T47D (cell line): ENCODE data around the gene APOBEC3H.

Experiments used
- DNase-seq, 2 experiments: peaks; one replicate each; pipeline versions ENCODE4 v3.0.0 to v3.0.0-alpha.2; 2011 to 2012; ENCODE audit warnings: low read depth in 1 of 2, low spot score in 1 of 2
- JUND ChIP-seq: IDR thresholded peaks from 2 replicates; pipeline ENCODE4 v1.6.1; 2012; ENCODE audit warnings: low read depth
- in situ Hi-C: cut with HindIII; loops from 2 replicates; pipeline ENCODE4 v1.10.0; 2016; ENCODE audit warnings: low sequenced_read_pairs, low pct_unique_long_range_greater_than_20kb

APOBEC3H gene

GRCh38 chr22:39114112-39114511 is 17.1 kb downstream of the APOBEC3H start:
- TF ChIP-seq JUND, result no peak
- no peak for DNase-seq
- in situ Hi-C loops, result no loop called here

DNA sequence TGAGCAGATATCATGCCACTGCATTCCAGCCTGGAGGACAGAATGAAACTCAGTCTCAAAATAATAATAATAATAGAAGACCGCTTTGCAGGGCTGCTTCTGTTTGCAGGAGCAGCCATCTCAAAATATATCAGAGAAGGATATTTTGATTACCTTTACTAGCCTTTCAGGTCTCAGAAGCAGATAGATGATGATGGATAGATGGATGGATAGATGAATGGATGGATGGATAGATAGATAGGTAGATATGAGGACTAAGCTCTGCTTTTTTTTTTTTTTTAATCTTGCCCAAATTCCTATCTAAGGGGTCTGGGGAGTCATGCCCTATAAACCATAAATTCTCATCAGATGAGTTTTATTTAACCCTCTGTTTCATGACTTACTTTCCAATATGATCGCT is 18.5 kb downstream of the APOBEC3H start:
- in situ Hi-C loops, result no loop called here
- no peak for TF ChIP-seq JUND
- no peak for DNase-seq

DNA sequence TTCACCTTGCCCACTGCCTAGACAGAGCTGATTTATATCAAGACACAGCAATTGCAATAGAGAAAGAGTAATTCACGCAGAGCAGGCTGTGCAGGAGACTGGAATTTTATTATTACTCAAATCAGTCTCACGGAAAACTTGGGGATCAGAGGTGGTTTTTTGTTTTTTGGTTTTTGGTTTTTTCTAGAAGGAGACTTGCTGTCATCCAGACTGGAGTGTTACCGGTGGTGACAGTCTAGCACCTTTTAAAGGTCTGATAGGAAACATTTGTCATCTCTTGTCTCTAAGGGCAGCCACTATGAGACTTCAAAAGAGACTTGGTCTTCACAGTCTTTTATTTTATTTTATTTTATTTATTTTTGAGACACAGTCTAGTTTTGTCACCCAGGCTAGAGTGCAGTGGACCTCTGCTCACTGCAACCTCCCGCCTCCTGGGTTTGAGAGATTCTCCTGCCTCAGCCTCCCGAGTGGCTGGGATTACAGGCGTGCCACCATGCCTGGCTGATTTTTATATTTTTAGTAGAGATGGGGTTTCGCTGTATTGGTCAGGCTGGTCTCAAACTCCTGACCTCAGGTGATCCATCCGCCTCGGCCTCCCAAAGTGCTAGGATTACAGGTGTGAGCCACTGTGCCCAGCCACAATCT is 19.1 kb downstream of the APOBEC3H start:
- no peak for DNase-seq
- no peak for TF ChIP-seq JUND
- in situ Hi-C loops, result no loop called here

GRCh38 chr22:39117585-39118191 is 20.6 kb downstream of the APOBEC3H start:
- DNase-seq, result peak; percentile 33 to 64
- in situ Hi-C loops, result no loop called here
- no peak for TF ChIP-seq JUND

DNA sequence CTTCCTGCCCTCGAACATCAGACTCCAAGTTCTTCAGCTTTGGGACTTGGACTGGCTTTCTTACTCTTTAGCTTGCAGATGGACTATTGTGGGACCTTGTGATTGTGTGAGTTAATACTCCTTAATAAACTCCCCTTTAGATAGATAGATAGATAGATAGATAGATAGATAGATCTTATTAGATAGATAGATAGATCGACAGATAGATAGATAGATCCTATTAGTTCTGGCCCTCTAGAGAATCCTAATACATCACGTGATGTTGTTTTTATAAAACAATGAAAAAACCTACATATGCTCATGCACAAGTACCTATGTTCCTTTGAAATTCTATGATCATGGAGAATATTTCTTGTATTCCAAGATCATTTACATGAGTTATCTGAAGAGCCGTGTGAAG is 23.9 kb downstream of the APOBEC3H start:
- no peak for DNase-seq
- TF ChIP-seq JUND, result no peak
- in situ Hi-C loops, result no loop called here

- DNase-seq, result no peak
- in situ Hi-C loops, result no loop called here
- no peak for TF ChIP-seq JUND
Measured at GRCh38 chr22:39122772-39123470, 25.9 kb downstream of the APOBEC3H start.

DNA sequence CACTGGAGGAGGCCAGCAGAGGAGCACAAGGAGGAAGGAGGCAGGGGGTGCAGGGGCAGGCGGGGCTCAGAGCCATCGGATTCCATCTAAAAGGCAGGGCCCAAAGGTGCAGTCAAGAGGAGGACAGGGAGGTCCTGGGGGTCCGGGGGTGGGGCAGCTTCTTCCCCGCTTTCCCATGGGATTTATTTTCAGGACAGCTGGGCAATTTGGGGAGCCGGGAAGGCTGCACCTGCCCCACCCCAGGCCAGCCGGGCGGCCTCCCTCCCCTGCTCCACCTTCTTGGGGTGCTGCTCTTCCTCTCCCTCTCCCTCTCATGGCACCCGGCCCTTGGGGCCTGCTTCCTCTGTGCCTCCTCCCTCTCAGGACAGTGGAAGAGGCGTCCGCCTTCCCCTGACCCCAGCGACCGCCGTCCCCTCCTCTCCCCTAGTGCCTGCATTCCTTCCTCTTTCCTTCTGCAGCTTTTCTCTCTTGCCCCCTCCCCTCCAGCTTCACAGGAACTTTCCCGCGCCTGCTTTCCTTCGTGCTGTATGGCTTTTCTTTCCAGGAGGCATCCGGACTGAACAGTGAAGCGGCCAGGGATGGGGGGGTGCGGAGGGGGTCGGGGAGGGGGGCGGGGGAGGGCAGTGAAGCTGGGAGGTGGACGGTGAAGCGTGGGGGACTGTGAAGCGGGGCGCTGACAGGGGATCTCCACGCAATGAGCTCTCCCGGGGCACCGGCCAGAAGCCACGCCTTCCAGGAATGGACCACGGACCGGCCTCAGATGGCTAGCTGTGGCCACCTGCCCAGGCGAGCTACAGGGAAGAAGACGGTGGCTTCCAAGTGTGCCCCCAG is 26.9 kb downstream of the APOBEC3H start:
- no peak for TF ChIP-seq JUND
- in situ Hi-C loops, result no loop called here
- DNase-seq, result no peak

GRCh38 chr22:39125622-39126021 is 28.6 kb downstream of the APOBEC3H start:
- in situ Hi-C loops, result no loop called here
- no peak for DNase-seq

GRCh38 chr22:39128508-39128907 is 31.5 kb downstream of the APOBEC3H start:
- DNase-seq, result no peak
- no peak for TF ChIP-seq JUND
- in situ Hi-C loops, result no loop called here

More at GRCh38 chr22:39125622-39126021, 28.6 kb downstream of the APOBEC3H start:
- TF ChIP-seq JUND, result no peak

GRCh38 chr22:39129081-39129480 is 32.0 kb downstream of the APOBEC3H start:
- no peak for TF ChIP-seq JUND
- in situ Hi-C loops, result no loop called here
- DNase-seq, result no peak

DNA sequence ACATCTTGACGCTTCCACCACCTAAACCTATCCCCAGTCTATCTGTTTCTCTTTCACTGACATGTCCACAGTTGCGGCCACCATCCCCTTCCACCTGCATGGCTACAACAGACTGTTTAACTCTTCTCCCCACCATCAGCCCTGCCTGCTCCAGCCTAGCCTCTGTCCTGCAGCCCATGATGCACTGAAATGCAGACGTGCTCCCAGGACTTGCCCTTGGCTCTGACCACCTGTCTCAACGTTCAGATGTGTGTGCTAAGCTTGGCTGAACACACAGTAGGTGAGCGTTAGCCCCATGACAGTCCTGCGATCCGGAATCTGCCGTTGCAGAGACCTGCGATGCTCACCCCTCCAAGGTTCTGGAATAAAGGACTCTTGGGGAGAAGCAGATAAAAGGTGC is 32.7 kb downstream of the APOBEC3H start:
- in situ Hi-C loops, result no loop called here
- DNase-seq, result no peak
- no peak for TF ChIP-seq JUND

GRCh38 chr22:39130152-39130704 is 33.2 kb downstream of the APOBEC3H start:
- no peak for DNase-seq
- no peak for TF ChIP-seq JUND
- in situ Hi-C loops, result no loop called here
